Panc1 (cell line): ENCODE measurements around the gene TRIM2. TPM values are rescaled to one million over a fixed set of nuclear protein-coding genes. Genes with fewer than 3 reads are reported as not detected.

Experiments used
- ATAC-seq: fragments of 200-7000 bp; cut with Tn5 transposase; 2 replicates; pipeline ENCODE4 v1.9.1; 2020; ENCODE audit warnings: mild to moderate bottlenecking, moderate library complexity
- BruUV-seq: library from RNA; stranded (reverse); fragments of 400-500 nt; replicated peaks from 2 replicates; lab custom pipeline; 2021; lab: Mats Ljungman, UMichigan
- CTCF ChIA-PET: fragments of 300-600 bp; sonication (Branson Sonifier 250); formaldehyde crosslinking; loops from one replicate; lab custom pipeline; 2022; ENCODE audit warnings: antibody characterized with exemption; lab: Charles Lee
- POLR2A ChIA-PET: fragments of 300-600 bp; sonication (Branson Sonifier 250); formaldehyde crosslinking; loops from one replicate; lab custom pipeline; 2022; ENCODE audit warnings: antibody characterized with exemption; lab: Charles Lee
- DNase-seq: peaks from one replicate; pipeline ENCODE4 v3.0.0-alpha.2; 2010; ENCODE audit warnings: low read depth, low spot score
- H3K27ac ChIP-seq: 2 replicates; pipeline ENCODE4 v1.5.1; 2011; ENCODE audit warnings: mild to moderate bottlenecking, low read length, inconsistent platforms
- H3K27me3 ChIP-seq: fragments of 200-500 bp; sonication (Bioruptor generic); 2 replicates; pipeline ENCODE4 v1.6.0; 2014; ENCODE audit warnings: low read length, inconsistent platforms; ENCODE audit not compliant: control insufficient read depth, insufficient read depth
- H3K36me3 ChIP-seq: fragments of 200-500 bp; sonication (Bioruptor generic); 2 replicates; pipeline ENCODE4 v1.5.1; 2014; ENCODE audit warnings: inconsistent platforms, mild to moderate bottlenecking, low read length, moderate library complexity; ENCODE audit not compliant: control insufficient read depth, insufficient read depth
- H3K4me1 ChIP-seq: 2 replicates; pipeline ENCODE4 v1.5.1; 2011; ENCODE audit warnings: inconsistent platforms, mild to moderate bottlenecking, low read length, moderate library complexity; ENCODE audit not compliant: control insufficient read depth, insufficient read depth
- H3K4me3 ChIP-seq, 2 experiments: 2 replicates each; pipeline ENCODE4 v1.5.1; 2011 to 2012; ENCODE audit warnings: low read depth in 2 of 2, low read length in 2 of 2, mild to moderate bottlenecking in 2 of 2, inconsistent platforms in 1 of 2, moderate library complexity in 1 of 2
- H3K9me3 ChIP-seq: fragments of 200-500 bp; sonication (Bioruptor generic); 2 replicates; pipeline ENCODE4 v1.5.1; 2014; ENCODE audit warnings: low read depth, mild to moderate bottlenecking, inconsistent platforms, low read length, moderate library complexity; ENCODE audit not compliant: control insufficient read depth, insufficient read depth
- CTCF ChIP-seq: fragments of 450-650 bp; IDR thresholded peaks from 2 replicates; pipeline ENCODE4 v1.5.1; 2017; ENCODE audit warnings: mild to moderate bottlenecking
- POLR2AphosphoS5 ChIP-seq: IDR thresholded peaks from 2 replicates; pipeline ENCODE4 v1.6.1; 2012; ENCODE audit warnings: mild to moderate bottlenecking, low read depth, low read length, moderate library complexity
- REST ChIP-seq, 2 experiments: IDR thresholded peaks; 2 replicates each; pipeline ENCODE4 v1.6.1; 2011 to 2012; ENCODE audit warnings: low read depth in 2 of 2, control low read depth in 1 of 2, low read length in 1 of 2, mild to moderate bottlenecking in 1 of 2, moderate library complexity in 1 of 2; ENCODE audit not compliant: insufficient read depth in 1 of 2
- SIN3A ChIP-seq: IDR thresholded peaks from 2 replicates; pipeline ENCODE4 v1.6.1; 2012; ENCODE audit warnings: low read depth, mild to moderate bottlenecking, low read length, moderate library complexity, borderline replicate concordance; ENCODE audit not compliant: insufficient read depth
- TCF7L2 ChIP-seq: IDR thresholded peaks from 2 replicates; pipeline ENCODE4 v1.6.1; 2011; ENCODE audit warnings: mild to moderate bottlenecking, low read depth, low read length, inconsistent platforms
- in situ Hi-C: cut with HindIII; loops from 2 replicates; pipeline ENCODE4 v1.10.0; 2016; ENCODE audit warnings: low sequenced_read_pairs, low pct_unique_long_range_greater_than_20kb
- intact Hi-C: fragments of 100-400 bp; cut with micrococcal nuclease; formaldehyde crosslinking; loops from one replicate; pipeline ENCODE4 v1.10.0; 2022; ENCODE audit not compliant: unreplicated experiment
- total RNA-seq: library from RNA; stranded (reverse); gene quantifications from one replicate; pipeline ENCODE4 v1.2.1, GENCODE V29; 2021; ENCODE audit not compliant: unreplicated experiment

Gene TRIM2
- total RNA-seq, 1 experiment from 2014 or later: 18.9 TPM

- H3K4me3 ChIP-seq: peak overlapping the region; percentile 53 to 69
- no peak for DNase-seq
- peak; percentile 66 for ATAC-seq
- TF ChIP-seq TCF7L2: no peak
- no peak for TF ChIP-seq REST (IDR thresholded peaks at IDR 0.05; ENCODE audit: insufficient read depth in 1 of 2, low read depth in 2 of 2, low read length in 1 of 2)
- no peak for TF ChIP-seq SIN3A
- no peak for TF ChIP-seq POLR2AphosphoS5
- no peak for TF ChIP-seq CTCF
- no peaks in the 10 kb centered on the region for H3K9me3 ChIP-seq
- in situ Hi-C loops: no loop called here
- ChIA-PET CTCF (interaction anchor here (0.8 kb wide), 1 partner anchor 95 kb away, joined by 3 read pairs; the partner anchor contains the start of gene MND1), POLR2A (interaction anchor here (0.6 kb wide), 1 partner anchor 22 kb away, joined by 3 read pairs; no protein-coding TSS in a partner anchor)
- intact Hi-C loops: no loop called here
- no peaks in the 10 kb centered on the region for H3K27me3 ChIP-seq
- H3K27ac ChIP-seq: peak overlapping the region; percentile 69
- no peaks in the 10 kb centered on the region; the same call in 1 of the 2 replicates for H3K36me3 ChIP-seq
- peaks cover 12% of the 10 kb centered on the region for H3K4me1 ChIP-seq
- BruUV-seq: no TSS peak
These were observed 44.5 kb downstream of the TRIM2 start for GRCh38 chr4:153248641-153249198.

GRCh38 chr4:153249199-153250041 is 45.2 kb downstream of the TRIM2 start:
- TF ChIP-seq SIN3A (no peak), CTCF (no peak), TCF7L2 (no peak), POLR2AphosphoS5 (no peak), REST (IDR thresholded peaks at IDR 0.05; ENCODE audit: insufficient read depth in 1 of 2, low read depth in 2 of 2, low read length in 1 of 2) (no peak)
- DNase-seq (no peak), ATAC-seq (peak; percentile 98)
- ChIA-PET POLR2A (interaction anchor here (0.6 kb wide), 1 partner anchor 283 kb away, joined by 3 read pairs; no protein-coding TSS in a partner anchor), CTCF (no interaction called here)
- intact Hi-C loops (no loop called here), in situ Hi-C loops (no loop called here)
- Histone ChIP-seq H3K27ac (peak overlapping the region; percentile 69), H3K4me1 (peaks cover 12% of the 10 kb centered on the region), H3K4me3 (peak overlapping the region; percentile 53 to 69), H3K9me3 (no peaks in the 10 kb centered on the region), H3K36me3 (no peaks in the 10 kb centered on the region; the same call in 1 of the 2 replicates), H3K27me3 (no peaks in the 10 kb centered on the region)
- no TSS peak for BruUV-seq
